B cell (primary cell): ENCODE measurements around the gene CLEC4G.

Source experiments
- CTCF ChIP-seq: fragments of 200-600 bp; IDR thresholded peaks from one replicate; pipeline ENCODE4 v1.8.0; 2022; ENCODE audit warnings: antibody characterized with exemption, mild to moderate bottlenecking
- EZH2 ChIP-seq: IDR thresholded peaks from 2 replicates; pipeline ENCODE4 v1.6.1; 2012; ENCODE audit warnings: borderline replicate concordance, low read depth, mild to moderate bottlenecking, moderate library complexity, low read length; ENCODE audit not compliant: insufficient read depth, poor library complexity, severe bottlenecking

GRCh38 chr19:7699003-7699402 is 32.9 kb downstream of the CLEC4G start:
- TF ChIP-seq CTCF: no peak
- TF ChIP-seq EZH2: no peak
